MCF 10A (cell line): ENCODE results near the gene RHCG. TPM values are rescaled to one million over a fixed set of nuclear protein-coding genes. Genes with fewer than 3 reads are reported as not detected.

Experiments used
- BruUV-seq: library from RNA; stranded (reverse); fragments of 400-500 nt; replicated peaks from 2 replicates; lab custom pipeline; 2021; lab: Mats Ljungman, UMichigan
- CTCF ChIA-PET: fragments of 300-600 bp; sonication (Branson Sonifier 250); formaldehyde crosslinking; extraction: SDS; loops from one replicate; lab custom pipeline; 2021; ENCODE audit warnings: antibody characterized with exemption, inconsistent platforms; lab: Yijun Ruan, JAX
- POLR2A ChIA-PET: fragments of 300-600, 350-650 bp; sonication (Branson Sonifier 250); formaldehyde crosslinking; extraction: SDS; loops from one replicate; lab custom pipeline; 2020; ENCODE audit warnings: antibody characterized with exemption, inconsistent platforms; lab: Yijun Ruan, JAX
- DNase-seq: peaks from one replicate; pipeline ENCODE4 v3.0.0-alpha.2; 2018; ENCODE audit not compliant: unreplicated experiment
- H3K27ac Mint-ChIP-seq: one replicate; pipeline ENCODE4 v1.8.0; 2022; ENCODE audit warnings: mild to moderate bottlenecking, low read depth, mixed read lengths; ENCODE audit not compliant: unreplicated experiment
- H3K27me3 Mint-ChIP-seq: one replicate; pipeline ENCODE4 v1.8.0; 2022; ENCODE audit warnings: mixed read lengths; ENCODE audit not compliant: insufficient read depth, unreplicated experiment
- H3K36me3 Mint-ChIP-seq: one replicate; pipeline ENCODE4 v1.8.0; 2022; ENCODE audit warnings: mild to moderate bottlenecking, moderate library complexity, mixed read lengths; ENCODE audit not compliant: insufficient read depth, unreplicated experiment
- H3K4me1 Mint-ChIP-seq: one replicate; pipeline ENCODE4 v1.8.0; 2022; ENCODE audit warnings: mixed read lengths; ENCODE audit not compliant: insufficient read depth, unreplicated experiment
- H3K4me3 Mint-ChIP-seq: one replicate; pipeline ENCODE4 v1.8.0; 2022; ENCODE audit warnings: mild to moderate bottlenecking, moderate library complexity, mixed read lengths; ENCODE audit not compliant: unreplicated experiment
- H3K9me3 Mint-ChIP-seq: one replicate; pipeline ENCODE4 v1.8.0; 2022; ENCODE audit warnings: mixed read lengths; ENCODE audit not compliant: unreplicated experiment
- CTCF ChIP-seq: fragments of 200-600 bp; IDR thresholded peaks from one replicate; pipeline ENCODE4 v1.8.0; 2022; ENCODE audit warnings: antibody characterized with exemption, mild to moderate bottlenecking; ENCODE audit not compliant: unreplicated experiment
- intact Hi-C: fragments of 100-400 bp; cut with micrococcal nuclease; formaldehyde crosslinking; loops from 2 replicates; pipeline ENCODE4 v1.14.1; 2022
- total RNA-seq: library from RNA; stranded (reverse); gene quantifications from 2 replicates; pipeline ENCODE4 v1.2.3, GENCODE V29; 2022

RHCG gene
- total RNA-seq, 1 experiment from 2014 or later = not detected

- Mint-ChIP-seq H3K36me3 (no peaks in the 10 kb centered on the region), H3K4me1 (no peaks in the 10 kb centered on the region), H3K4me3 (no peak overlapping the region), H3K27me3 (no peaks in the 10 kb centered on the region), H3K9me3 (no peaks in the 10 kb centered on the region), H3K27ac (no peak overlapping the region)
- ChIA-PET CTCF (interaction anchor here (0.7 to 1.4 kb wide), 3 partner anchors 12 to 103 kb away, joined by 3 to 4 read pairs (median 3); no protein-coding TSS in a partner anchor), POLR2A (no interaction called here)
- no peak for DNase-seq
- intact Hi-C loops = no loop called here
- TF ChIP-seq CTCF = no peak
- no TSS peak for BruUV-seq
Measured at GRCh38 chr15:89461386-89461785, 35.0 kb downstream of the RHCG start.

- no peak overlapping the region for H3K27ac Mint-ChIP-seq
Measured at GRCh38 chr15:89460048-89460447, 36.3 kb downstream of the RHCG start.

GRCh38 chr15:89459271-89460038, 36.9 kb downstream of the RHCG start:
- Mint-ChIP-seq H3K36me3 (no peaks in the 10 kb centered on the region), H3K9me3 (no peaks in the 10 kb centered on the region), H3K4me1 (no peaks in the 10 kb centered on the region), H3K4me3 (no peak overlapping the region), H3K27ac (no peak overlapping the region), H3K27me3 (no peaks in the 10 kb centered on the region)
- TF ChIP-seq CTCF = no peak
- POLR2A ChIA-PET = no interaction called here
- intact Hi-C loops = no loop called here
- no TSS peak for BruUV-seq
- no peak for DNase-seq
- CTCF ChIA-PET = interaction anchor here (0.7 to 5.0 kb wide), 4 partner anchors 13 to 100 kb away, joined by 3 to 23 read pairs (median 6); no protein-coding TSS in a partner anchor

More at GRCh38 chr15:89460048-89460447, 36.3 kb downstream of the RHCG start:
- BruUV-seq = no TSS peak
- no peaks in the 10 kb centered on the region for H3K4me1 Mint-ChIP-seq
- no peaks in the 10 kb centered on the region for H3K9me3 Mint-ChIP-seq
- POLR2A ChIA-PET = no interaction called here
- H3K4me3 Mint-ChIP-seq = no peak overlapping the region
- no peaks in the 10 kb centered on the region for H3K27me3 Mint-ChIP-seq
- H3K36me3 Mint-ChIP-seq = no peaks in the 10 kb centered on the region
- no peak for TF ChIP-seq CTCF
- no peak for DNase-seq
- CTCF ChIA-PET = interaction anchor here (0.7 to 5.0 kb wide), 3 partner anchors 13 to 101 kb away, joined by 3 to 23 read pairs (median 8); no protein-coding TSS in a partner anchor
- intact Hi-C loops = no loop called here

GRCh38 chr15:89458440-89458839, 37.9 kb downstream of the RHCG start:
- Mint-ChIP-seq H3K27me3 (no peaks in the 10 kb centered on the region), H3K4me3 (no peak overlapping the region), H3K36me3 (no peaks in the 10 kb centered on the region), H3K27ac (no peak overlapping the region), H3K4me1 (no peaks in the 10 kb centered on the region), H3K9me3 (no peaks in the 10 kb centered on the region)
- DNase-seq = no peak
- intact Hi-C loops = no loop called here
- CTCF ChIA-PET = interaction anchor here (1.1 to 5.0 kb wide), 4 partner anchors 14 to 99 kb away, joined by 3 to 23 read pairs (median 8); no protein-coding TSS in a partner anchor
- no peak for TF ChIP-seq CTCF
- BruUV-seq = no TSS peak
- POLR2A ChIA-PET = no interaction called here
